Stimulated activated CD4-positive, alpha-beta T cell treated with anti-CD3 and anti-CD28 coated beads, Interleukin-12 subunit alpha, Interleukin-12 subunit beta, amount 100 ng/mL, for 24 hours (primary cell): ENCODE measurements around the gene NAALADL2.
"Not testable (repeated sequence)": the region's sequence is repeated elsewhere in the genome, so short reads cannot be mapped to it uniquely, and the experiment has no call there.

Experiments
- DNase-seq, 2 experiments: peaks; one replicate each; pipeline ENCODE4 v3.0.0-alpha.2; 2020; ENCODE audit warnings: low read depth in 2 of 2

NAALADL2 gene

GRCh38 chr3:175073219-175073905, 214.2 kb downstream of the NAALADL2 start:
- no peak for DNase-seq

GRCh38 chr3:175075269-175075668, 216.1 kb downstream of the NAALADL2 start:
- DNase-seq, result no peak

GRCh38 chr3:175077216-175077615, 218.1 kb downstream of the NAALADL2 start:
- no peak for DNase-seq

- DNase-seq, result no peak
These were observed 223.5 kb downstream of the NAALADL2 start for GRCh38 chr3:175082631-175083030.

GRCh38 chr3:175087128-175087527, 228.0 kb downstream of the NAALADL2 start:
- not testable (repeated sequence) for DNase-seq

- DNase-seq, result no peak
These were observed 229.7 kb downstream of the NAALADL2 start for GRCh38 chr3:175088766-175089380.

GRCh38 chr3:175091426-175092114, 232.4 kb downstream of the NAALADL2 start:
- no peak for DNase-seq

GRCh38 chr3:175093748-175094147, 234.6 kb downstream of the NAALADL2 start:
- no peak for DNase-seq

- no peak for DNase-seq
These were observed 235.2 kb downstream of the NAALADL2 start for GRCh38 chr3:175094344-175094743.

- DNase-seq, result no peak
These were observed 239.5 kb downstream of the NAALADL2 start for GRCh38 chr3:175098644-175099043.

GRCh38 chr3:175102161-175102560, 243.0 kb downstream of the NAALADL2 start:
- no peak for DNase-seq

GRCh38 chr3:175103298-175103697, 244.2 kb downstream of the NAALADL2 start:
- no peak for DNase-seq

- DNase-seq, result no peak
These were observed 245.9 kb downstream of the NAALADL2 start for GRCh38 chr3:175105066-175105465.

- DNase-seq, result no peak
These were observed 248.1 kb downstream of the NAALADL2 start for GRCh38 chr3:175107231-175107630.

- no peak for DNase-seq
These were observed 248.9 kb downstream of the NAALADL2 start for GRCh38 chr3:175107995-175108394.

- DNase-seq, result no peak
These were observed 249.5 kb downstream of the NAALADL2 start for GRCh38 chr3:175108613-175109151.

- no peak for DNase-seq
These were observed 251.9 kb downstream of the NAALADL2 start for GRCh38 chr3:175111036-175111435.

GRCh38 chr3:175118382-175118941, 259.3 kb downstream of the NAALADL2 start:
- no peak for DNase-seq

GRCh38 chr3:175121225-175121624, 262.1 kb downstream of the NAALADL2 start:
- DNase-seq, result no peak

GRCh38 chr3:175127075-175127662, 268.0 kb downstream of the NAALADL2 start:
- DNase-seq, result no peak

- no peak for DNase-seq
These were observed 270.0 kb downstream of the NAALADL2 start for GRCh38 chr3:175129126-175129525.

GRCh38 chr3:175129571-175129970, 270.4 kb downstream of the NAALADL2 start:
- no peak for DNase-seq
